ENCODE results near the gene ADSL.

ADSL gene

GRCh38 chr22:40410731-40411505, 64.6 kb downstream of the ADSL start:
- TF ChIP-seq PATZ1 (CRISPR knock-in tag; IDR thresholded peaks at IDR 0.05; ENCODE audit: borderline replicate concordance) (no peak), SNAI2 (CRISPR knock-in tag; IDR thresholded peaks at IDR 0.05) (no peak), RARB (CRISPR knock-in tag; IDR thresholded peaks at IDR 0.05) (no peak), TCF4 (CRISPR knock-in tag; IDR thresholded peaks at IDR 0.05; ENCODE audit: borderline replicate concordance) (no peak), ZNF565 (CRISPR knock-in tag; conservative IDR thresholded peaks at IDR 0.05; ENCODE audit: low read depth) (no peak), ZNF70 (CRISPR knock-in tag; IDR thresholded peaks at IDR 0.05) (no peak), BACH2 (CRISPR knock-in tag; IDR thresholded peaks at IDR 0.05; ENCODE audit: borderline replicate concordance) (no peak), POU6F1 (CRISPR knock-in tag; IDR thresholded peaks at IDR 0.05; ENCODE audit: borderline replicate concordance, low read depth) (no peak), ESRRG (CRISPR knock-in tag; IDR thresholded peaks at IDR 0.05) (no peak), GLIS3 (CRISPR knock-in tag; IDR thresholded peaks at IDR 0.05) (no peak), ZFP30 (CRISPR knock-in tag; IDR thresholded peaks at IDR 0.05) (no peak), CREB5 (CRISPR knock-in tag; IDR thresholded peaks at IDR 0.05; ENCODE audit: low read depth) (no peak), ZFP3 (CRISPR knock-in tag; IDR thresholded peaks at IDR 0.05) (no peak), TOX (CRISPR knock-in tag; IDR thresholded peaks at IDR 0.05; ENCODE audit: borderline replicate concordance) (no peak), CSRNP3 (CRISPR knock-in tag; IDR thresholded peaks at IDR 0.05) (no peak), OSR1 (CRISPR knock-in tag; IDR thresholded peaks at IDR 0.05) (no peak)
- no peak for ATAC-seq

GRCh38 chr22:40411506-40411861, 65.2 kb downstream of the ADSL start:
- no peak for ATAC-seq
- TF ChIP-seq ZNF565 (CRISPR knock-in tag; conservative IDR thresholded peaks at IDR 0.05; ENCODE audit: low read depth), result no peak
- TF ChIP-seq CSRNP3 (CRISPR knock-in tag; IDR thresholded peaks at IDR 0.05), result no peak
- no peak for TF ChIP-seq RARB (CRISPR knock-in tag; IDR thresholded peaks at IDR 0.05)
- no peak for TF ChIP-seq SNAI2 (CRISPR knock-in tag; IDR thresholded peaks at IDR 0.05)
- TF ChIP-seq PATZ1 (CRISPR knock-in tag; IDR thresholded peaks at IDR 0.05; ENCODE audit: borderline replicate concordance), result no peak

- no peak for ATAC-seq
- TF ChIP-seq BACH2 (CRISPR knock-in tag; IDR thresholded peaks at IDR 0.05; ENCODE audit: borderline replicate concordance) (no peak), ZNF8 (CRISPR knock-in tag; IDR thresholded peaks at IDR 0.05) (no peak), TOX (CRISPR knock-in tag; IDR thresholded peaks at IDR 0.05; ENCODE audit: borderline replicate concordance) (no peak), SNAI2 (CRISPR knock-in tag; IDR thresholded peaks at IDR 0.05) (no peak), ZFP3 (CRISPR knock-in tag; IDR thresholded peaks at IDR 0.05) (no peak)
Observed at GRCh38 chr22:40412441-40412840, 66.1 kb downstream of the ADSL start.
